A673 (cell line): ENCODE data around the gene DDX19B. TPM values are rescaled to one million over a fixed set of nuclear protein-coding genes. Genes with fewer than 3 reads are reported as not detected.
"Not testable (repeated sequence)": the region's sequence is repeated elsewhere in the genome, so short reads cannot be mapped to it uniquely, and the experiment has no call there.

ENCODE experiments used
- BruUV-seq: library from RNA; stranded (reverse); fragments of 400-500 nt; replicated peaks from 2 replicates; lab custom pipeline; 2021; lab: Mats Ljungman, UMichigan
- CTCF ChIA-PET: fragments of 300-600 bp; sonication (Branson Sonifier 250); formaldehyde crosslinking; loops from one replicate; lab custom pipeline; 2022; ENCODE audit warnings: antibody characterized with exemption; lab: Charles Lee
- POLR2A ChIA-PET: fragments of 300-600 bp; sonication (Branson Sonifier 250); formaldehyde crosslinking; loops from one replicate; lab custom pipeline; 2022; ENCODE audit warnings: antibody characterized with exemption; ENCODE audit not compliant: low non-redundant PET; lab: Charles Lee
- DNase-seq: peaks from one replicate; pipeline ENCODE4 v3.0.0-alpha.2; 2015; ENCODE audit warnings: low spot score
- H3K27ac ChIP-seq: fragments of 200-600 bp; sonication (generic); 2 replicates; pipeline ENCODE4 v1.5.1; 2016; ENCODE audit warnings: mixed run types, low read depth, mild to moderate bottlenecking, mixed read lengths, antibody characterized with exemption, low read length; ENCODE audit not compliant: poor library complexity, severe bottlenecking
- H3K27me3 ChIP-seq: fragments of 200-600 bp; sonication (generic); replicated peaks from 2 replicates; pipeline ENCODE4 v1.6.1; 2017; ENCODE audit warnings: mixed run types, low read depth, mild to moderate bottlenecking, mixed read lengths, antibody characterized with exemption, low read length; ENCODE audit not compliant: insufficient read depth, poor library complexity
- H3K36me3 ChIP-seq: fragments of 200-600 bp; sonication (generic); 2 replicates; pipeline ENCODE4 v1.6.1; 2016; ENCODE audit warnings: mixed run types, mild to moderate bottlenecking, mixed read lengths, antibody characterized with exemption, low read length; ENCODE audit not compliant: insufficient read depth, poor library complexity, severe bottlenecking
- H3K4me1 ChIP-seq: fragments of 200-600 bp; sonication (generic); 2 replicates; pipeline ENCODE4 v1.6.1; 2017; ENCODE audit warnings: mixed run types, mild to moderate bottlenecking, mixed read lengths, antibody characterized with exemption, low read length; ENCODE audit not compliant: insufficient read depth, poor library complexity, severe bottlenecking
- H3K4me3 ChIP-seq: fragments of 200-600 bp; sonication (generic); 2 replicates; pipeline ENCODE4 v1.5.1; 2016; ENCODE audit warnings: low read depth, mixed run types, mild to moderate bottlenecking, mixed read lengths, low read length; ENCODE audit not compliant: poor library complexity, severe bottlenecking
- H3K9me3 ChIP-seq: fragments of 200-600 bp; sonication (generic); 2 replicates; pipeline ENCODE4 v1.6.1; 2016; ENCODE audit warnings: mixed run types, low read depth, mild to moderate bottlenecking, mixed read lengths, antibody characterized with exemption, low read length; ENCODE audit not compliant: poor library complexity, severe bottlenecking
- CTCF ChIP-seq: fragments of 300-800, 200-600 bp; sonication (generic); conservative IDR thresholded peaks from 2 replicates; pipeline ENCODE4 v1.5.1; 2017; ENCODE audit warnings: low read depth, mild to moderate bottlenecking, antibody characterized with exemption, low read length, moderate library complexity, mixed read lengths
- EZH2 ChIP-seq: fragments of 200-600 bp; sonication (generic); IDR thresholded peaks from 2 replicates; pipeline ENCODE4 v1.6.1; 2017; ENCODE audit warnings: borderline replicate concordance, low read depth, mild to moderate bottlenecking, mixed read lengths, antibody characterized with exemption, low read length; ENCODE audit not compliant: poor library complexity, severe bottlenecking
- intact Hi-C: fragments of 100-400 bp; cut with micrococcal nuclease; formaldehyde crosslinking; loops from one replicate; pipeline ENCODE4 v1.10.0; 2022; ENCODE audit not compliant: unreplicated experiment
- total RNA-seq: library from RNA; stranded (reverse); gene quantifications from 2 replicates; pipeline ENCODE4 v1.2.3, GENCODE V29; 2021

Gene DDX19B
- total RNA-seq, 1 experiment from 2014 or later = 37.6 TPM

- TF ChIP-seq CTCF = no peak
- TF ChIP-seq EZH2 = no peak
Observed at GRCh38 chr16:70271696-70272095, 27.3 kb upstream of the DDX19B start.

GRCh38 chr16:70276392-70276791 is 22.6 kb upstream of the DDX19B start:
- Histone ChIP-seq H3K4me3 (no peak overlapping the region), H3K36me3 (peaks cover 94% of the 10 kb centered on the region), H3K27ac (no peak overlapping the region), H3K27me3 (no peaks in the 10 kb centered on the region), H3K4me1 (no peaks in the 10 kb centered on the region), H3K9me3 (no peaks in the 10 kb centered on the region)
- no peak for DNase-seq
- TF ChIP-seq EZH2 (no peak), CTCF (no peak)
- BruUV-seq = no TSS peak
- CTCF ChIA-PET = no interaction called here
- intact Hi-C loops = no loop called here
- POLR2A ChIA-PET = no interaction called here

More at GRCh38 chr16:70271696-70272095, 27.3 kb upstream of the DDX19B start:
- POLR2A ChIA-PET = interaction anchor here (0.7 kb wide), 1 partner anchor 78 kb away, joined by 3 read pairs; no protein-coding TSS in a partner anchor
- no peaks in the 10 kb centered on the region for H3K4me1 ChIP-seq
- peaks cover 95% of the 10 kb centered on the region for H3K36me3 ChIP-seq
- H3K27me3 ChIP-seq = no peaks in the 10 kb centered on the region
- no peak overlapping the region for H3K27ac ChIP-seq
- intact Hi-C loops = no loop called here
- no TSS peak for BruUV-seq
- H3K9me3 ChIP-seq = no peaks in the 10 kb centered on the region
- no peak overlapping the region for H3K4me3 ChIP-seq
- CTCF ChIA-PET = no interaction called here
- DNase-seq = no peak

GRCh38 chr16:70287304-70287971 is 11.5 kb upstream of the DDX19B start:
- BruUV-seq, CTCF ChIA-PET, DNase-seq, H3K27me3 ChIP-seq, H3K9me3 ChIP-seq: not testable (repeated sequence)
- intact Hi-C loops = loop anchor here (5.0 kb wide), 1 partner anchor 235 kb away; the partner anchor contains the start of genes COG4 and SF3B3
- H3K4me1 ChIP-seq = peaks cover 11% of the 10 kb centered on the region
- POLR2A ChIA-PET = interaction anchor here (0.6 to 0.7 kb wide), 2 partner anchors 30 to 1402 kb away, joined by 3 read pairs; no protein-coding TSS in a partner anchor
- H3K4me3 ChIP-seq = peak overlapping the region; percentile 89
- H3K36me3 ChIP-seq = peaks cover 36% of the 10 kb centered on the region
- peak overlapping the region; percentile 100 for H3K27ac ChIP-seq
